Measurements from ENCODE around the gene KRTAP10-5.

KRTAP10-5 gene

DNA sequence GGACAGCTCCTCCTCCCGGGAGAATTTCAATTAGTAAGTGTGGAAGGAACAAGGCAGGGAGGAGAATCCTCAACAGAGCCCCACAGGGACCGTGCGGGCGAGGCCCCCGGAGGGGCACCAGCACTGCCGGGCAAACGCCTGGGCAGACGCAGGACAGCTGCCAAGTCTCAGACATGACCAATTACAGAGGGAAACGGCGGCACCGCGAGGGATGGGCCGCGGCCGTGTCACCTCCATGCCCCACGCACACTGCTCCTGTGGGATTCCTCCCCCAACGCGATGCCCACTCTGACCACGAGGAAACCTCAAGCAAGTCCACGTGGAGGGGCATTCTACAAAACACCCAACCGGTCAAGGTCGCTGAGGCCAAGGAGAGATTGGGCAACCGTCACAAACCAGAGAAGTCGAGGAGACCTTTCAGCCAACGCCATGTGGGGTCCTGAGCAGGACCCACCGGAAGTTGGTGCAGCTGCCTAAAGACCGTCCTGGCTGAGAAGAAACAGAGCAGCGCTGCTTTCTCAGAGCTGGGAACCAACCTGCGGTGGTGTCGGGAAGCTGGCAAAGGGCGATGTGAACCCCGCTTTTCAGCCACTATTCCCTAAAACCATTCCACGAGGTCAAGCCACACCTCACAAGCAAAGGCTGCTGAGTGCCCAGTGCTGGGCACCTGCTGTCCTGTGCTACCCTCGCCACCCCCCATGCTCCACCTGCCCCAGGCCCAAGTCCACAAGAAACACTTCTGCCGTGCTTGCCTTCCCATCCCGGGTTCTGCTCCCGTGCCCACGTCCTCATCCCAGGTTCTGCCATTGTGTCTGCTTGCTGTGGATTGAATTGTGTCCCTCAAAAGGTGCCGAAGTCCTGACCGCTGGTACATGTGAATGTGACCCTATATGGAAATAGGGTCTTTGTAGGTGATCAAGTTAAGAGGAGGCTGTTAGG lies 8.3 kb downstream of the KRTAP10-5 start:
- no peak overlapping the region for H3K4me3 ChIP-seq (ENCODE audit: low read depth, low read length)
- TF ChIP-seq, protein P1, sequence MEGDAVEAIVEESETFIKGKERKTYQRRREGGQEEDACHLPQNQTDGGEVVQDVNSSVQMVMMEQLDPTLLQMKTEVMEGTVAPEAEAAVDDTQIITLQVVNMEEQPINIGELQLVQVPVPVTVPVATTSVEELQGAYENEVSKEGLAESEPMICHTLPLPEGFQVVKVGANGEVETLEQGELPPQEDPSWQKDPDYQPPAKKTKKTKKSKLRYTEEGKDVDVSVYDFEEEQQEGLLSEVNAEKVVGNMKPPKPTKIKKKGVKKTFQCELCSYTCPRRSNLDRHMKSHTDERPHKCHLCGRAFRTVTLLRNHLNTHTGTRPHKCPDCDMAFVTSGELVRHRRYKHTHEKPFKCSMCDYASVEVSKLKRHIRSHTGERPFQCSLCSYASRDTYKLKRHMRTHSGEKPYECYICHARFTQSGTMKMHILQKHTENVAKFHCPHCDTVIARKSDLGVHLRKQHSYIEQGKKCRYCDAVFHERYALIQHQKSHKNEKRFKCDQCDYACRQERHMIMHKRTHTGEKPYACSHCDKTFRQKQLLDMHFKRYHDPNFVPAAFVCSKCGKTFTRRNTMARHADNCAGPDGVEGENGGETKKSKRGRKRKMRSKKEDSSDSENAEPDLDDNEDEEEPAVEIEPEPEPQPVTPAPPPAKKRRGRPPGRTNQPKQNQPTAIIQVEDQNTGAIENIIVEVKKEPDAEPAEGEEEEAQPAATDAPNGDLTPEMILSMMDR (conservative IDR thresholded peaks at IDR 0.05; ENCODE audit: low read depth, low read length), result no peak
- DNase-seq (ENCODE audit: low read depth), result no peak

DNA sequence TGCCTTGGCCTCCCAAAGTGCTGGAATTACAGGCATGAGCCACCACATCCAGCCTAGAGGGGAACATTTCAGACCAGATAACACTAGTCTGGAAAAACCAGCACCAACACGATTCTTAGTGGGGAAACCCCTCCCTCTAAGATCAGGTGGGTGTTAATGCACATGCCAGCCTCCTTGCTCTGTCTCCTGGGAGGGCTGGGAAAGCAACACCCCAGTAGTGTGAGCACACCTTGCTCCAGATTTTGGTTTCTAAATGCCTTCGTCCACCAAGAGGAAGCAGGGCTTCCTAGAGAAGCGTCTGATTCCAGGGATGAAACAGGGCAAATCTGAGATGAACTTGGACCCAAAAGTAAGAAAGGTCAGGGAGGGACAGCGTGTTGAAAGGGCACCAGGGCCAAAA lies 9.1 kb downstream of the KRTAP10-5 start:
- TF ChIP-seq, protein P1 (conservative IDR thresholded peaks at IDR 0.05; ENCODE audit: low read depth, low read length), result no peak
- no peak for DNase-seq (ENCODE audit: low read depth)
- no peak overlapping the region for H3K4me3 ChIP-seq (ENCODE audit: low read depth, low read length)

DNA sequence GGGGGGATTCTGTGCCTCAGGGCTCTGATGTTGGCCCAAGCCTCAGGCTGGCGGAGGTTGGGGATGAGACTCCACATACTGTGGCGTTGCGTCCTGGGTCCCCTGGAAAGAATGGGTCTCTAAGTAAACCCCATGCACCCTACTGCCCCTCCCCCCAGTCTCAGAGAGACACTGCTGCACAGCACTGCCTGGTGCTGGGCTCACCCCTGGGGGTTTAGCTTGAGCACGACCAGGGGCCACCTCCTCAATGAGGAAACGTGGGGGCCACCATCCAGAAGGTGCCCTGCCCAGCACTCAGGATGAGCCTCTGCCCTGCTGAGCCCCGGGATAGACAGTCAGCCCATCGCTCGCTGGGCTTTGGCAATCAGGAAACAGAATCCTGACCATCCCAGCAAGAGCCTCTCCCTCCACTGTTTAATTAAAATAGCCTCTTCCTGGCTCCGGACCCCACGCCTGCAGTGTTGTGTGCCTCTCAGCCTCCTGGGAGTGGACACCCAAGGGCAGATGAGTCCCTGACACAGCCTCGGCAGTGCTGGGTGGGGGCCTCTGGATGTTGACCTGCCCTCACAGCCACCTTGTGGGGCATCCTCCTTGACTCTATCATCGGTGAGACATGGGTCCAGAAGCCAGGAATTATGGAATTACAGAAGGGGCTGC lies 10.4 kb downstream of the KRTAP10-5 start:
- TF ChIP-seq, protein P1 (conservative IDR thresholded peaks at IDR 0.05; ENCODE audit: low read depth, low read length), result no peak
- DNase-seq (ENCODE audit: low read depth), result no peak

DNA sequence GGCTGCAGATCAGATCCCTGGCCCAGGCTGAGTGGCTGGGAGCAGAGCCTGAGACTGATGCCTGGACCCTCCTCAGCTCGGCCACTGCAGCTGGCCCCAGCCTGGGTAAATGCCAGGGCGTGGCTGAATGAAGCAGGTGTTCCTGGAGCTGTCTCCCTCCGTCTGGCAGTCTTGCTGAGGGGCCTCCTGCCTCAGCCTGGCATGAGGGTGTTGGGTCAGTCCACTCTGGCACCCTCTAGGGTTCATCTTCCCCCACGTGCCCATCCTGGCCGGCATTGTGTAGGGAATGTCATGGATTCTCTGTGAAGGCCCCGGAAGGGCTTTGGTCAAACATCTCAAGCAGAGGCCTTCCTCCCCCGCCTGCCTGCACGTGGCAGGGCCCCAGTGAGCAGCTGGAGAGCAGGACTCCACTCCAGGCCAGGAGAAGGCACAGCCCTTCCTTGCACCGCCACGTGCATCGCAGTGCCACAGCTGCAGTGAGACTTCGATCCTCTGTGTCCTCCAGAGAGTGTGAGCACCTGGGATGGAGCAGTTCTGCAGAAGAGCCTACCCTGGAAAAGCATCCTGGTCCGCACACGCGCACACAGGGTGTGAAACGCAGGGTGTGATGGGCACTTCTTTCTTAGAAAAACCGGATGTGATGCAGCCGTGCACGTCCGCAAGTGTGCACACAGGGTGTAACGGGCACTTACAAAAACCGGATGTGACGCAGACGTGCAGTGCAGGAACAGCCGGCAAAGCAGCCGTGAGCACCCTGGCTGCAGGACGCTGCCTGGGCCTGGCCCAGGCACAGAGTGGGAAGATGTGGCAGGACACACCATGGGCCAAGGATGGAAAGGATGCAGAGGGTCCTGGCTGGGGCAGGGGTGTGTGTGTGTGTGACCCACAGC lies 11.5 kb downstream of the KRTAP10-5 start:
- H3K4me3 ChIP-seq (ENCODE audit: low read depth, low read length), result no peak overlapping the region
- DNase-seq (ENCODE audit: low read depth), result no peak
- TF ChIP-seq, protein P1 (conservative IDR thresholded peaks at IDR 0.05; ENCODE audit: low read depth, low read length), result no peak

More for the DNA sequence above, 10.4 kb downstream of the KRTAP10-5 start:
- H3K4me3 ChIP-seq (ENCODE audit: low read depth, low read length), result no peak overlapping the region

DNA sequence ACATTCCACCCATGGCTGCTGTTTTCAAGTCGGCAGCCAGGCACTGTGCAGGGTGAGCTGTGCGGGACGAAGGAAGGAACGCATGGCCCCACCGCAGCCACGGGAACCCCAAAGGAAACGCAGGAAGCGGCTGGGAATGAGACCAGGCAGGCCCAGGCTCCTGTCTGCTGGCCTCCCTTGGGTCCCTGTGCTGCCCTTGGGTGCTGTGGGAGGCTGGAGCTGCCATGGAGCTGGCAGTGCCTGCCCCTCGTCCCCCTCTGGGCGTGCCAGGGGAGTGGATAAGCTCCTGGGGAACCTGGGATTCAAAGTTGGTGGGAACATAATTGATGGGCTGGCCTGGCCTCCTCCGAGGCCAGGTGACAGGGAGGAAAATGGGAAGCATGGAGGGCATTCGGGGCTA lies 12.1 kb downstream of the KRTAP10-5 start:
- no peak overlapping the region for H3K4me3 ChIP-seq (ENCODE audit: low read depth, low read length)
- TF ChIP-seq, protein P1 (conservative IDR thresholded peaks at IDR 0.05; ENCODE audit: low read depth, low read length), result no peak
- no peak for DNase-seq (ENCODE audit: low read depth)

DNA sequence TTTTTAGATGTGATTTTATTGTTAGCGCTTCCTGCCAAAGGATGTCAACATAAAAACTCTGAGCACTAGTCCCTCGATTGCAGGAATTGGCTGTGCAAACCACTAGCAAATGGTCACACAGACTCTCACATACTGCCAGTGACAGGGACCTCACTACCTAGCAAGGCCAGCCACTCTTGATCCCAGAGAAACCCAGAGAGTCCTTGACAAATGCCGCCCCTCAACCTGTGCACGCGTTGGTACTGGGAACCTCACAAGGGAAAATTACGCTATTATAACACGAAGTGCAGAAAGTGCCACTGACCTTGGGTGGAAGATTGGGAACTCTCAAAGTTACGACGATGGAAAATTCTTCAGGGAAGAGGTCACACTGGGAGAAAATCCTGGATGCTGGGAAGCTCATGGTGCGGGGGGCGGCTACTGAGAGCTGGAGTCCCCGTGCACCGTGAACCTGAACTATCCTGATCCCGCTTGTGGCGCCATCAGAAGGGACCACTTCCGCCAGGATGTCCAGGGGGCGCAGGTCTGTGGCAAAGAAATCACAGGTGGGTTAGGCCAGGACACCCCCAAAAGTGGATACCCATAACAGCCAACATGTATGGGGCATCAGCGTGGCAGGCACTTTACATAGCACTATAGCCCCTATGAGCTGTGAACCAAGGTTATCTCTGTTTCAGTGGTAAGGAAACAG lies 12.8 kb downstream of the KRTAP10-5 start:
- H3K4me3 ChIP-seq (ENCODE audit: low read depth, low read length), result no peak overlapping the region
- TF ChIP-seq, protein P1 (conservative IDR thresholded peaks at IDR 0.05; ENCODE audit: low read depth, low read length), result no peak
- no peak for DNase-seq (ENCODE audit: low read depth)

Data from choroid plexus epithelial cell (primary cell).